Measurements from ENCODE around the gene KRTAP2-1.

DNA sequence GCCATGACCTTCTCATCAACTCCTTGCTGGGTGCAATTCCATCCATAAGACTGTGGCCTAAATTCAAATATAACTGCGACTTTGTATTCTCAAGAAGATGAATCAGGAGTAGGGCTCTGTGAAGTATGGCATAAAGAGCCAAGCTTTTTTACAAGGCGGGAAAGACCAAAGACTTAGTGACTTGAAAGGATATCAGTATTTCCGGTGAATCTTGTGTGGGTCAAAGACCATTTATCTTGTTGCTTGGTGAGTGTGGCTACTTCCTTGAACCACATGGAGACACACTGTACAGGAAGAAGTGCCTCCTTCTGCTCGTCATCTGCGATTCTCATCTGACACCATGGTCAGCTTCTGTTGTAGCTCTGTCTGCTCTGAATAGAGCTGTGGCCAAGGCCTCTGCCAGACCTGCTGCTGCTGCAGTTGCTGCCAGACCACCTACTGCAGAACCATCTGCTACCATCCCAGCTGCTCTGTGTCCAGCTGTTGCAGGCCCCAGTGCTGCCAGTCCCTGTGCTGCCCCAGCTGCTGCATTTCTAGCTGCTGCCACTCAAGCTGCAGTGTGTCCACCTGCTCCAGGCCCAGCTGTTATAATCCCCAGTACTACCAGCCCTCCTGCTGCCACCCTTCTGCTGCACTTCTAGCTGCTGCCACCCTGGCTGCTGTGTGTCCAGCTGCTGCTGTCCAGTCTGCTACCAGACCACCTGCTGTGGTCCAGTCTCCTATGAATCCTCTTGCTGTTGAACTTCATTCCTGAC is 24.7 kb upstream of the KRTAP2-1 start:
- TF ChIP-seq POLR2A (IDR thresholded peaks at IDR 0.05; ENCODE audit: low read length) = no peak
- TF ChIP-seq GATA1 (IDR thresholded peaks at IDR 0.05; ENCODE audit: low read depth, low read length) = no peak
